HG03175 (cell line): ENCODE data around the gene TXNL4A.

Source experiments
- ATAC-seq: cut with Tn5 transposase; IDR thresholded peaks from one replicate; pipeline ENCODE4 v1.9.1; 2021; ENCODE audit warnings: mild to moderate bottlenecking, moderate library complexity; ENCODE audit not compliant: unreplicated experiment

Gene TXNL4A

GRCh38 chr18:79921984-79922965 is 66.1 kb downstream of the TXNL4A start:
- no peak for ATAC-seq
